Measurements from ENCODE around the gene RCBTB1.

RCBTB1 gene

DNA sequence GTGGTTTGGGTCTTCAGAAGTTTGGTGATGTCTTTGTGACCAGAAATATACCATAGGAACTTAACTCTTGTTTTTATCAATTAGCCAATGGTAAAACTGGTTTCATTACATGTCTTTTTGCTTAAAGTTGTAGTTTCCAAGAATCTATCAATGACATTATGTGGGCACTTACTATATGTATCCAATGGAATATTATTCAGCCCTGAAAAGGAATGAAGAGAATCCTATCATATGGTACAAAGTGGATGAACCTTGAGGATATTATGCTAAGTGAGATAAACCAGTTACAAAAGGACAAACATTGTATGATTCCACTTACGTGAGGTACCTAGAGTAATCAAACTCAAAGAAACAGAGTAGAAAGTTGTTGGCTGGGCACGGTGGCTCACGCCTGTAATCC, 26.4 kb downstream of the RCBTB1 start:
- no peak for DNase-seq (ENCODE audit: low read depth in 2 of 2)

DNA sequence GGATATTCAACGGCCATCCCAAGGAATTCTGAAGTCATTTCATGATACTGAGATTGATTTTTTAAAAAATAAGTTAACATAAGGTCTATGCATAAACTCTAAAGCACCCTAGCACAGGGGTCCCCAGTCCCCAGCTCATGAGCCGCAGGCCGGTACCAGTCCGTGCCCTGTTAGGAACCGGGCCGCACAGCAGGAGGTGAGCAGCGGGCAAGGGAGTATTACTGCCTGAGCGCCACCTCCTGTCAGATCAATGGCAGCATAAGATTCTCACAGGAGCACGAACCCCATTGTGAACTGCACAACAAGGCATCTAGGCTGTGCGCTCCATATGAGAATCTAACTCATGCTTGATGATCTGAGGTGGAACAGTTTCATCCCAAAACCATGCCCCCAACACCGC, 31.0 kb downstream of the RCBTB1 start:
- DNase-seq (ENCODE audit: low read depth in 2 of 2): no peak

DNA sequence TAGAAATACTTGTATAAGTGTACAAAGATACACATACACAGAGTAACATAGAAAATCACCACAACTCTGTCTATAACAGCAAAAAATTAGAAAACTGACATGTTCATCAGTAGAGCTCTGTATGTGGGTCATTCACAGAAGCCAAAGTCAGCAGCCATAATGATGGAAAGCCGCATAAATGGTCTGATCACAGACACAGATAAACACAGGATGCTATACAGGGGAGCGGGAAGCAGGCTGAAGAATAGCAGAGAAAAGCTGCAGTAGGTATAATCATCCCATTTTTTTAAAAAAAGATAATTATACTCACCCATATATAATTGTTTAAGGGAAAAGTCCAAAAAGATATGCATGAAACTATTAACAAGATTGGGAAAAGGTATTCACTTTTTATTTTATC, 31.5 kb downstream of the RCBTB1 start:
- no peak for DNase-seq (ENCODE audit: low read depth in 2 of 2)

DNA sequence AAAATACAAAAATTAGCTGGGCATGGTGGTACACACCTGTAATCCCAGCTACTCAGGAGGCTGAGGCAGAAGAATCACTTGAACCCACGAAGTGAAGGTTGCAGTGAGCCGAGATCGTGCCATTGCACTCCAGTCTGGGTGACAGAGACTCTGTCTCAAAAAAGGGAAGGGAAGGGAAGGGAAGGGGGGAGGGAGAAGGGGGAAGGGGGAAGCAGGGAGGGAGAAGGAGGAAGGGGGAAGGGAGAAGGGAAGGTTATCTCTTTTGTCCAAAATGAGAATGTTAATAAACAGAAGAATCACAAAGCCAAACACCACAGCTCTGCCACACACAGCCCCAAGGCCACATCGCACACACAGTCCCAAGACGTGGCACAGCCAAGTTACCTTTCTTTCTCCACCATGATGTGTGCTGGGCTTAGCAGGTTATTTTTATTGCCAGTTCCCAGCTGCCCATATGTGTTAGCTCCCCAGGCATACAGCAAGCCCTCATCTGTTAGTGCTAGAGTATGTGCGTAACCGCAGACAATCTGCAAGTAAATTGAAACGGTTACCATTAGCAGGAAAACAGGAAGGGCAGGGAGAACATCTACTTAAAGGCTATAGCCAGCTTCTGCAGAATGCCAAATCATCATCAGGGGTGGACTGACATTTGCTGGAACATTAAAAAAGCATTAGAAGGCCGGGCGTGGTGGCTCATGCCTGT, 34.3 kb downstream of the RCBTB1 start:
- no peak for DNase-seq (ENCODE audit: low read depth in 2 of 2)

DNA sequence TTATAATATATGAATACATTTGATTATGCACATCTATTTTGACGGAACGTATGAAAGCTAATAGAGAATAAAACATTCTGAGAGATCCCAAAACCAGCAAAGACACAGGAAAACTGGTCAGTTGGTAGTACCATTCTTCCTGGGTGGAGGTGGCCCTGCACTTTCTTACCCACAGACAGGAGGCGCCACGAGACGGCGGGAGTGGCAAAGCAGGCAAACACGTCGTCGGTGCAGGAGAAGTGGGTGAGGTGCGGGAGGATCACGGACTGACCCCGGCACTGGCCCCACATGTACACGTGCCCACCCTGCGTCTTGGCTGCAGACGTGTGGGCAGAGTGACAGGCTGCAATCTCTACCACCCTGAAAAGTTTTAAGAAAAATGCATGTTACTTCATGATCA, 36.1 kb downstream of the RCBTB1 start:
- DNase-seq (ENCODE audit: low read depth in 2 of 2): no peak

DNA sequence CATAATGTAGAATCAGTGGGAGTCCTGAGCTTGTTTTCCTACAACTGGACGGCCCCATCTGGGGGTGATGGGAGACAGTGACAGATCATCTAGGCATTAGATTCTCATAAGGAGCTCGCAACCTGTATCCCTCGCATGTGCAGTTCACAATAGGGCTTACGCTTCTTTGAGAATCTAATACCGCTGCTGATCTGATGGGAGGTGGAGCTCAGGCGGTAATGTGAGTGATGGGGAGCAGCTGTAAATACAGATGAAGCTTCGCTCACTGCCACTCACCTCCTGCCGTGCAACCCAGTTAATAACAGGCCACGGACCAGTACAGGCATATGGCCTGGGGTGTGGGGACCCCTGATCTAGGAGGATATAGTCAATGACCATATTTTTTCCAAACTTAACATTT, 38.8 kb downstream of the RCBTB1 start:
- no peak for DNase-seq (ENCODE audit: low read depth in 2 of 2)

DNA sequence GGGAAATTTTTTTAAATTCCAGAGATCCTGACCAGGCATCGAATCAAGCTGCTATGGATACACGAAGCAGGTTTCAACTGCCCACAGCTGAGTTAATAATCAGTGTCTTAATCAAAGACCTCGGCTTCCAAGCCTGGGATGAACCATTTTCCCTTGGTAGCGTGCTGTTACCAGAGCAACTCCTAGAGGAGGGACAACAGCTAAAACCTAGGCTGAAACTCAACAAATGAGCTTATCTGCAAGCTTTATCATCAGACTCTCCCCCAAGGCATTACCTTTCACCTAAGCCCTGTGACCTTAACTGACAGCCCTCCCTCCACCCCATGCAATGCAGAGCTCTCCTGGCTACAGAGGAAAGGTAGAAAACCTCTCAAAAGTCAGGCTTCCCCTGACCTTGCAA, 39.7 kb downstream of the RCBTB1 start:
- no peak for DNase-seq (ENCODE audit: low read depth in 2 of 2)

DNA sequence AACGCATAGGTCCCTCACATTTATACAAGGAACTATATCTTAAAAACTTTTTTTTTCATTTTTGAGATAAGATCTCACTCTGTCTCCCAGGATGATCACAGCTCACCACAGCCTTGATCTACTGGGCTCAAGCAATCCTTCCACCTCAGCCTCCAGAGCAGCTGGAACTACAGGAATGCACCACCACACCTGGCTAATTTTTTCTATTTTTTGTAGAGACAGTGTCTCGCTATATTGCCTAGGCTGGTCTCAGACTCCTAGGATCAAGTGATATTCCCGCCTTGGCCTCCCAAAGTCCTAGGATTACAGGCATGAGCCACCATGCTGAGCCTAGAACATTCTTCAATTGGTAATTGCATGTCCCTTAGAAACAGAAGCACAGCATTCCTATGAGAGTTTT, 41.7 kb downstream of the RCBTB1 start:
- DNase-seq (ENCODE audit: low read depth in 2 of 2): no peak

DNA sequence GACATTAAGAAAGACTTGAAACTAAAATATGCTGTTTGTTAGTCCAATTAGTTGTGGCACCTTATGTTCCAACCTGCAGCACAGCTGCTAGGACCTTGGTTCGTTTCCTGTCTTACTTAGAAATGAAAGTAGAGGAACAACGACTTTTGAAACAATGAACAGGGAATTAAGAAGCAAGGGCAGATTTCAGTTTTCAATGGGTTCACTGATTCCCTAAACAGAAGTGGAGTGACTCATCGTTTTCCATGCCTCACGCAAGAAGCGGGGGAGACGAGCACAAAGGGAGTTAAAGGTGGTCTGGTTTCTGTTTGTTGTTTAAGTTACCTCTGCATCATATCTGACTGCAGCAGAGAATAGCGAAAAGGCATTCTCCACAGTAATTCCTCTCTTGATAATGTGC, 44.8 kb downstream of the RCBTB1 start:
- DNase-seq (ENCODE audit: low read depth in 2 of 2): no peak

DNA sequence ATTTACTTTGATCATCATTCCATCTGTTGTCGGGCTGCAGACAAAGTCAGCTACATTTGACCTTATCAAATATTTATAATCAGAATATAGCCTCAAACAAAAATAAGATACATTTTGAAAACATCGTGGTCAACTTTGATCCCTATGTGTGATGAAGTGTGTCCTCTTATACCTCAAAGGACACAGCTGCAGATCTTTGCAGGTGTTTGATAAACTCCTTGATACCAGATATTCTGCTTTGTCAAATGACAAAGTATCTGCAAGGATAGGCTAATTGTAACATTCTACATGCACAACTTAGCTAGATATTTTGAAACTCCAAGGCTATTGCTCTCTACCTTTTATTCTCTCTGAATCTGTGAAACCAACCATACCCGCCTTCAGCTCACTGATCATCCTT, 45.6 kb downstream of the RCBTB1 start:
- DNase-seq (ENCODE audit: low read depth in 2 of 2): no peak

DNA sequence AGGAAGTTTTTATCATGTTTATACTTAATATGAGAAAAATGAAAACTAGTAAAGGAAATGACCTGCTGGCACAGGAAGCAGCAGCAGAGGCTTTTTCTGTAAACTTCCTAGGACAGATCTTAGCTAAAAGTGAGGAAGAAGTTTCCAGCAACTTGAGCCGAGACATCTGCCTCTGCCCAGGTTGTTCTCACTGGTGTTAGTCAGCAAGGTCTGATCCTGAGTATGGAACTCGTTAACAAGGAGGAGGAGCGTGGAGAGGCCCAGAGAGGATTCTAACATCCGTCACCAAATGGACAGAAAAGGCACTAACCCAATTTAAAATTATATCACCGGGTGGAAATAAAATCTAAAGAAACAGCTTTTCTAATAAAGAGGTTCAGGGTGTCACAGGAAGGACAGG, 46.0 kb downstream of the RCBTB1 start:
- no peak for DNase-seq (ENCODE audit: low read depth in 2 of 2)

DNA sequence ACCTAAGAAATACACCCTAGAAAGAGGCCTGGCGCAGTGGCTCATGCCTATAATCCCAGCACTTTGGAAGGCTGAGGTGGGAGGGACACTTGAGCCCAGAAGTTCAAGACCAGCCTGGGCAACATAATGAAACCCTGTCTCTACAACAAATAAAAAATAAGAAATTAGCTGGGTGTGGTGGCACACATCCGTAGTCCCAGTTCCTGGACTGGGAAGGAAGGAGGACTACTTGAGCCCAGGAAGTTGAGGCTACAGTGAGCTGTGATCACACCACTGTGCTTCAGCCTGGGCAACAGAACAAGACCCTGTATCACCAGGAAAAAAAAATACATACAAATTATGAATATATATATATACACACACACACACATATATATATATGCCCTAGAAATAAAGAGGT, 47.0 kb downstream of the RCBTB1 start:
- DNase-seq (ENCODE audit: low read depth in 2 of 2): no peak

DNA sequence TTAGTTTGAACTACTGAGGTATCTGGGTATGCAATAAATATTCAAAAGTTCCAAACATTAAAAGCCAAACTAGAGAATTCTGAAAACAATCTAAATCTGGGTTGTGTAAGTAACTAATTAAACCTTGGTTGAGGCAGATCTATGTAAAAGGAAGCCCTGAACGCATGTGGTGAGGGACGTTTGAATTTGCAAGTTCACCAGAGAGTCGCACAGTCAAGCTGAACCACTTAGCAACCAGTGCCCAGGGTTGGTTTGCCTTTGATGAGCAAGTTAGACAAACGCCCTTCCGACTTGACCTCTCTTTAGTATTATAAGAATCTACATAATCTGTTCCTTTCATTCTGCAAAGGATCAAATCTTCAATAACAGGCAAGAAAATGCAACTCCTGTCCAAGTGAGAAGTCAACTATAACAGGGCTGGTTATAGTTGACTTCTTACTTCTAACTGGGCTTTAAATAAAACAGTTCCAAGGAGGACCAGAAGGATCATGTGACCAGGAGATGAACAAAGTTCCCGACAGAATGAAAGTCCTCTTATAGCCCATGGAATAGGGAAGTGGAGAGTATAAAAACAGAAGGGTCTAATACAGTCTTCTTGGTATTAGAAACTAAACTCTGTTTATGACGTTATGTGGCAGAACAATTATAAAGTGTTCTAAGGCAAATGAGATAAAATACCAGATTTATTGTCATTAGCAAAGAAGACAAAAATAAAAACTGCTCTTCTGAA, 49.0 kb downstream of the RCBTB1 start:
- DNase-seq (ENCODE audit: low read depth in 2 of 2): no peak

DNA sequence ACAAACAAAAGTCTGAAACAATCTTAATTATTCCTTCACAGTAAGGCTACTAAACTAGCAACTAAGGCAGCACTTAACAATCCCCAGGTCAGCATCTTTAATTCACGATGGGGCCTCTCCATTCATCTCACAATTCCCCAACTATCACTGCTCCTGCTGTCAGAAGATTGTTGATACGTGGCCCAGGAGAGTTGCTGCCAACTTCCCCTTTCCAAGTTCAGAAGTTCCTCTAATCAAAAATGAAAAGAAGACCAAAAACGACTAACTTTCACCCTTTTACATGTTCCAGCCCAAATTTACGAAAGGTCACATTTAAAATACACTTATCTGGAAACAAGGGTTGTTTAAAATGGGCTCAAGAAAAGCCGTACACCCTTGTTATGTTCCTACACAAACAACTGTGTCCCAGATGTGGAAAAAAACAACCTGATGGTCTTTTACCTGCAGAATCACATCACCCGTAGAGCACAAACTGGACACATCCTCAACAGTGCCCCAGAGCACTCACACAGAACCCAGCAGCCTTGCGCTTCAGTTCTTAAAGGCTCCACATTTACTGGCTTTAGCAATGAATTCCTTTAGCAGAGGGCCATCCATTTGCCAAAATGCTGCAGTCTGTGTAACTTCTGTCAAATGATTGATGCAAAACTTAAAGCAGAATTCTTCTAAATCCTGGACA, 51.6 kb downstream of the RCBTB1 start:
- DNase-seq (ENCODE audit: low read depth in 2 of 2): no peak

DNA sequence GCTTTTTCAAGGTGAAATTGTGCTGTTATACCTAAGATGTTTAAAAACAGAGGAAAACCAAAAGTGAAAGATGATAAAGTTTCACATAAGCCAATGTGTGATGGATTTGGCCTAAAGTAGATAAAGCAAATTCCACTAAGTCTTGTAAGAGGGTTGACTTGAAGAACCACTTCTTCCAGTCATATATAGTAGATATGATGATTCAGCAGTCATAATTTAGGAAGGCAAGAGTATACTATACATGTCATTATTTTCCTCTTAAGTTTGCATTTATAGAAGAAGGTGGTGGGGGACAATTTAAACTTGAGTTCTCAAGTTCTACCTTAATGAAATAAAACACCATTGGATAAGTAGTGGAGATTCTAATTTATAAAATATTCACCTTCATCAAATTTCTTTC, 52.3 kb downstream of the RCBTB1 start:
- no peak for DNase-seq (ENCODE audit: low read depth in 2 of 2)

DNA sequence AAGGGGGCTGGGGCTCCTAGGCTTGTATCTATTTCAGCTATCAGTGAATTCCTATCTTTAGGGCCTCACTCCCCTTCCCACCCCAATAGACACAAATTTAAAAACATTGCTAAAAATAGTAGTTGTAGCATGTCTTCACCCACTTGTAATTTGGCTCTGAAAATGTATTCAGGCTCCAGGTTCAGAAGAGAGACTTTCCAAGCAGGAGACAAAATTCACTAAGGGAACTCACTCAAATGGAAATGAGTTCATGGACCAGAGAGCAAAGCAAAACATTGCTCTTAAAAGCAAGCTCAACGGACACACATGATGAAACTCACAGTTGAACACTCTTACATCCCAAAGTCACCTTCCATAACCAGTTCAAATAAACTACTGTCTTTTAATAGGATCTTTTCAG, 52.8 kb downstream of the RCBTB1 start:
- no peak for DNase-seq (ENCODE audit: low read depth in 2 of 2)

DNA sequence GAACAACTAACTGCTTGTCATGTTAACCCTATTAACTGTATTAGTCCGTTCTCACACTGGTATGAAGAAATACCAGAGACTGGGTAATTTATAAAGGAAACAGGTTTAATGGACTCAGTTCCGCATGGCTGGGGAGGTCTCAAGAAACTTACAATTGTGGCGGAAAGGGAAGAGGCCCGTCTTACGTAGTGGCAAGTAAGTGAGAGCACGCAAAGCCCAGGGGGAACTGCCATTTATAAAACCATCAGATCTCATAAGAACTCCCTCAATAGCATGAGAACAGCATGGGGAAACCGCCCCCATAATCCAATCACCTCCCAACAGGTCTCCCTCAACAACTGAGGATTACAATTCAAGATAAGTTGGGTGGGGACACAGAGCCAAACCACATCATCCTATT, 54.9 kb downstream of the RCBTB1 start:
- DNase-seq (ENCODE audit: low read depth in 2 of 2): no peak

DNA sequence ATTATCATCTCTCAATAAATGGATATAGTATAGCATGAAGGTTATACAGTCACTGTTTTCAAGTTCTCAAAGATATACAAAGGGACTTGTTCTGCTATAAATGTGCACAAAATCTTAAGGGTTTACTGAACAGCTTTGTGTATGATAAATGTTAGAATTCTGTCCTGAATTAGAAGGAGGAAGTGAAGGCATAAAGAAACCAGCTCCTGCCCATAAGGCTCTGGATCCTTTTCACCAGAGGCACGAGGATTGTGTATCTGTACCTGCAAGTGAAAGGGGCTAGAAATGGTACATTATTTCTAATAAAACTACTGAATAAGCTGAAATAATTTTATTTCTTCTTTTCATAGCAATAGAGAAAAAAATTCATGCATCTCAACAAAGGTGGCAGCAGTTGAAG, 57.2 kb downstream of the RCBTB1 start:
- no peak for DNase-seq (ENCODE audit: low read depth in 2 of 2)

DNA sequence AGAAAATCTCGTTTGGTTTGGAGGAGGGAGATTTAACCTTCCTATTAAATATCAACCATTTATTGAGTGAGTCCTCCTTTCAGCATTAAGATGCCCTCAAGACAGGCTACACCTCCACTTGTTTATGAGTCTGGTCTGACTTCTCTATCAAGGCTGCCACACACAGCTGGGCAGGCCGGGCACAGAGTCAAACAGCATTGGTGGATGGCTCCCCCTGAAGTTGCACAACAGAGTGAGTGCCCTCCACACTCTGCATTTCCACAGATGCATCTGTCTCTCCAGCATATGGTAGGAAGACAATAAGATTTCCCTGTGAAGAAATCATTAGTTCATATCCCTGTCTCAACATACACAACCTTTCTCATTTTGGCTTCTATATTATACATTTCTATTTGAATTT, 58.2 kb downstream of the RCBTB1 start:
- DNase-seq (ENCODE audit: low read depth in 2 of 2): no peak

DNA sequence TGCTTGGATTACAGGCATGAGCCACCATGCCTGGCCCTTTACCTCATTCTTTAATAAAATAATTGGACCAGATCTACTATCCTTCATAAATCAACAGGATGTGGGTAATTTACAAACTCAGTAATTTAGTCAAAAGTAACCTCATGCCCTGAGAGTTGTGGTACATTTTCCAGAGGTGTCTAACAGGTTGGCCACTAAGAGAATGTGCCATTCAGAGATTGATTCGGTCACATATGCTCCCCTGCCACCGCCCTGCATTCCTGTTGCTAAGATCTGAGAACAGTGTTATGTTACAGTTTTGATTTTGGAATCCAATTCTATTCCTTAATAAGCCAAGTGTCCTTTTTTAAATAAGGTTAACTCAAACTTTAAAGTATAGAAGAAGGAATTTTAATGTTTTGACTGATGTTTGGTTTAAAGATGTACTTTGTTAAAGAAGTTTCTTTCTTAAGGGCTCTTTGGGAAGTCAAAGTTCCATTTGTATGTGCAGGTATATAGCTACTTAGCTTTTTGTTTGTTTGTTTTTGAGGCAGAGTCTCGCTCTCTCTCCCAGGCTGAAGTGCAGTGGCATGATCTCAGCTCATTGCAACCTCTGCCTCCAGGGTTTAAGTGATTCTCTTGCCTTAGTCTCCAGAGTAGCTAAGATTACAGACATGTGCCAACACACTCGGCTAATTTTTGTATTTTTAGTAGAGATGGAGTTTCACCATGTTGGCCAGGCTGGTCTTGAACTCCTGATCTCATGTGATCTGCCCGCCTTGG, 60.4 kb downstream of the RCBTB1 start:
- no peak for DNase-seq (ENCODE audit: low read depth in 2 of 2)

DNA sequence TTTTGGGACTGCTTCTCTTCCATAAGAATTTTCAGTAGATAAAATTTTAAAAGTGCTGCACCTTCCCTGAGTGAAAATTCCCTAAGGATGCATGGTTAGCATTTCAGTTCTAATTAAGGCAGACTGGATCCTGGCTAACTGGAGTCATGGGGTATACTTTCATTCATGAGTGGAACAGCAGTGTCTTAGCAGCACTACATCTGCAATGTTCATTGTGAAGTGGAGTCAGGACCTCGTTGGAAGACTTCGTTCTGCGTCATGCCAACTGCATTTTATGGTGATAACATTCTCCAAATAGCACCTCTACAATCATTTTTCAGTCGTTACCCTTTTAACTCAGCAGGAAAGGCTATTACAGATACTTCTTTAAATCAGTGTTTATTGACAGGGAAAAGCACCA, 64.1 kb downstream of the RCBTB1 start:
- DNase-seq (ENCODE audit: low read depth in 2 of 2): no peak

DNA sequence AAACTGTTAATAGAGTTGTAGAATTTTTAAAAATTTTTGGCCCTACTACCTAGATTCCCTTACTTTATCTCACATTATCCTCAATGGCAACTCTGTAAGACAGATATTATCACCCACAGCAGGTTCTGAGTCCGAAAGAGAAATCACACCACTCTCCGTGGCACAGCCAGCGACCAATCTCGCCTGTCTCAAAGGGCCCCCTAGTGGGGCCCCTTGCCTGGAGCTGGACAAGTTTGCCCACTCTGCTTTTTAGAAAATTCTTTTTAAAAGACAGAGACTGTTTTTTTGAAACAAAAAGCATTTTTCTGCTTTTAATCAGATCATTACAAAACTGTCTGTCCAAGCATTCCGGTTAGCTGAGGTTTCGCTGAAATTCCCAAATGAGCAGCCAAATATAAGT, 67.9 kb downstream of the RCBTB1 start:
- DNase-seq (ENCODE audit: low read depth in 2 of 2): no peak

DNA sequence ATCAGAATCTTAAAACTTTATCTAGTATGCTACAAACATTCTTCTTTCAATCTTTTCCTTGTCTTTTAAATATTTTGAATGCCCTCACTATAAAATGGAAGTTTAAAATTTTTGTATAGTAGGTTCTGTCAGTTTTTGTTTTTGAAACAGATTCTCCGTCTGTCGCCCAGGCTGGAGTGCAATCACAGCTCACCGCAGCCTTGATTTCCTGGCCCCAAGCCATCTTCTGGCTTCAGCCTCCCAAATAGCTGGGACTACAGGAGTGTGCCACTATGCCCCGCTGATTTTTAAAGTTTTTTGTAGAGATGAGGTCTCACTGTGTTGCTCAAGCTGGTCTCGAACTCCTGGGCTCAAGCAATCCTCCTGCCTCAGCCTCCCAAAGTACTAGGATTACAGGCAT, 68.9 kb downstream of the RCBTB1 start:
- DNase-seq (ENCODE audit: low read depth in 2 of 2): no peak

Measured in stimulated activated CD8-positive, alpha-beta memory T cell treated with anti-CD3 and anti-CD28 coated beads, Interleukin-2, amount 100 ng/mL, for 48 hours (primary cell).